ENCODE data around the gene TSPEAR.
"Not testable (repeated sequence)": the region's sequence is repeated elsewhere in the genome, so short reads cannot be mapped to it uniquely, and the experiment has no call there.

Gene TSPEAR

GRCh38 chr21:44627181-44627822 lies 84.1 kb downstream of the TSPEAR start:
- DNase-seq (ENCODE audit: low read depth): not testable (repeated sequence)

GRCh38 chr21:44626673-44627143 lies 84.7 kb downstream of the TSPEAR start, which contains the start of gene KRTAP10-9:
Gene KRTAP10-9, plus strand, starts transcription at chr21:44627093. Its CDS starts 79 bp downstream, at chr21:44627172.
- no peak for DNase-seq (ENCODE audit: low read depth)

GRCh38 chr21:44626262-44626661 lies 85.1 kb downstream of the TSPEAR start:
- DNase-seq (ENCODE audit: low read depth): no peak

GRCh38 chr21:44625756-44626155 lies 85.6 kb downstream of the TSPEAR start:
- DNase-seq (ENCODE audit: low read depth): no peak

- DNase-seq (ENCODE audit: low read depth): no peak
Measured at GRCh38 chr21:44623575-44623974, 87.8 kb downstream of the TSPEAR start.

GRCh38 chr21:44619886-44620285 lies 91.5 kb downstream of the TSPEAR start:
- no peak for DNase-seq (ENCODE audit: low read depth)

GRCh38 chr21:44618909-44619308 lies 92.5 kb downstream of the TSPEAR start:
- no peak for DNase-seq (ENCODE audit: low read depth)

GRCh38 chr21:44618504-44618903 lies 92.9 kb downstream of the TSPEAR start:
- DNase-seq (ENCODE audit: low read depth): no peak

GRCh38 chr21:44617071-44617501 lies 94.3 kb downstream of the TSPEAR start:
- no peak for DNase-seq (ENCODE audit: low read depth)

GRCh38 chr21:44616591-44616926 lies 94.8 kb downstream of the TSPEAR start:
- DNase-seq (ENCODE audit: low read depth): no peak

- DNase-seq (ENCODE audit: low read depth): no peak
Measured at GRCh38 chr21:44615911-44616590, 95.3 kb downstream of the TSPEAR start.

GRCh38 chr21:44615466-44615865 lies 95.9 kb downstream of the TSPEAR start:
- no peak for DNase-seq (ENCODE audit: low read depth)

- no peak for DNase-seq (ENCODE audit: low read depth)
Measured at GRCh38 chr21:44614961-44615391, 96.4 kb downstream of the TSPEAR start.

- no peak for DNase-seq (ENCODE audit: low read depth)
Measured at GRCh38 chr21:44614161-44614631, 97.2 kb downstream of the TSPEAR start.

- no peak for DNase-seq (ENCODE audit: low read depth)
Measured at GRCh38 chr21:44613386-44614155, 97.8 kb downstream of the TSPEAR start.

- DNase-seq (ENCODE audit: low read depth): no peak
Measured at GRCh38 chr21:44612669-44613229, 98.6 kb downstream of the TSPEAR start.

GRCh38 chr21:44612029-44612486 lies 99.3 kb downstream of the TSPEAR start, which contains the start of gene KRTAP10-8:
Gene KRTAP10-8, plus strand, starts transcription at chr21:44612079. Its CDS starts 22 bp downstream, at chr21:44612101.
- DNase-seq (ENCODE audit: low read depth): no peak

- no peak for DNase-seq (ENCODE audit: low read depth)
Measured at GRCh38 chr21:44611551-44611950, 99.8 kb downstream of the TSPEAR start.

GRCh38 chr21:44610157-44610843 lies 101.1 kb downstream of the TSPEAR start:
- DNase-seq (ENCODE audit: low read depth): not testable (repeated sequence)

- DNase-seq (ENCODE audit: low read depth): no peak
Measured at GRCh38 chr21:44609193-44609592, 102.2 kb downstream of the TSPEAR start.

GRCh38 chr21:44606495-44606894 lies 104.9 kb downstream of the TSPEAR start:
- no peak for DNase-seq (ENCODE audit: low read depth)

All from GM04504 (cell line).